Gastrocnemius medialis (tissue), 4 donors: ENCODE measurements around the gene GABPA. TPM values are rescaled to one million over a fixed set of nuclear protein-coding genes. Genes with fewer than 3 reads are reported as not detected.

Experiments used
- ATAC-seq, 2 donors: fragments of 150-250 bp; one replicate each; pipeline ENCODE4 v1.9.1; 2016
- DNase-seq, 2 donors: peaks; one replicate each; pipeline ENCODE4 v3.0.0-alpha.2; 2019
- H3K27ac ChIP-seq, 4 donors: fragments of 200-600 bp; sonication (generic); 1 replicate in 1 of 4; 2 replicates in 3 of 4; pipeline ENCODE4 v1.5.1; 2016 to 2018; ENCODE audit warnings: mild to moderate bottlenecking in 2 of 4, moderate library complexity in 1 of 4
- H3K27me3 ChIP-seq, 3 donors: fragments of 200-600 bp; sonication (generic) in 2 of 3; 1 replicate in 1 of 3; 2 replicates in 2 of 3; pipeline versions ENCODE4 v1.5.1 to v1.6.0; 2016 to 2019; ENCODE audit warnings: mild to moderate bottlenecking in 1 of 3, moderate library complexity in 1 of 3
- H3K36me3 ChIP-seq, 2 donors: fragments of 200-600 bp; sonication (generic) in 1 of 2; one replicate each; pipeline ENCODE4 v1.5.1; 2017 to 2018
- H3K4me1 ChIP-seq, 2 donors: fragments of 200-600 bp; sonication (generic) in 1 of 2; one replicate each; pipeline ENCODE4 v1.5.1; 2016 to 2017; ENCODE audit warnings: mild to moderate bottlenecking in 2 of 2
- H3K4me3 ChIP-seq, 4 donors: fragments of 200-600 bp; sonication (generic) in 3 of 4; 1 replicate in 1 of 4; 2 replicates in 3 of 4; pipeline ENCODE4 v1.5.1; 2016 to 2019; ENCODE audit warnings: mild to moderate bottlenecking in 2 of 4
- H3K9me3 ChIP-seq, 3 donors: fragments of 200-600 bp; sonication (generic) in 2 of 3; 1 replicate in 1 of 3; 2 replicates in 2 of 3; pipeline ENCODE4 v1.5.1; 2016 to 2019
- POLR2A ChIP-seq, 2 donors: fragments of 450-650 bp; IDR thresholded peaks; one replicate each; pipeline ENCODE4 v1.6.1; 2017; ENCODE audit warnings: antibody characterized with exemption in 2 of 2, mild to moderate bottlenecking in 2 of 2, moderate library complexity in 2 of 2
- in situ Hi-C, 4 donors: fragments of 200-750 bp; cut with MboI; loops; one replicate each; pipeline versions ENCODE4 v1.15.0 to v1.8.0; 2017; ENCODE audit warnings: low sequenced_read_pairs in 4 of 4
- intact Hi-C: fragments of 100-400 bp; cut with DNase I; formaldehyde crosslinking; loops from one replicate; pipeline ENCODE4 v1.15.1; 2023; ENCODE audit warnings: low total_unique reads
- total RNA-seq, 4 donors: library from RNA; depleted of rRNA; stranded (reverse); fragments of >200 nt; gene quantifications; one replicate each; pipeline versions ENCODE4 v1.1.0 to v1.2.3, GENCODE V29; 2016
- TF ChIP-seq, protein P1 (sequence below), 5 experiments: fragments of 450-650 bp in 3 of 5; fragments of 200-600 bp in 2 of 5; sonication (generic) in 2 of 5; IDR thresholded peaks in 4 of 5; conservative IDR thresholded peaks in 1 of 5; 1 replicate in 4 of 5; 2 replicates in 1 of 5; pipeline ENCODE4 v1.5.1; 2016 to 2019; ENCODE audit warnings: antibody characterized with exemption in 5 of 5, mild to moderate bottlenecking in 3 of 5, moderate library complexity in 3 of 5

Gene GABPA
- total RNA-seq, 4 donors from 2014 or later: 10.6 to 26.2 (median 15.5) TPM

DNA sequence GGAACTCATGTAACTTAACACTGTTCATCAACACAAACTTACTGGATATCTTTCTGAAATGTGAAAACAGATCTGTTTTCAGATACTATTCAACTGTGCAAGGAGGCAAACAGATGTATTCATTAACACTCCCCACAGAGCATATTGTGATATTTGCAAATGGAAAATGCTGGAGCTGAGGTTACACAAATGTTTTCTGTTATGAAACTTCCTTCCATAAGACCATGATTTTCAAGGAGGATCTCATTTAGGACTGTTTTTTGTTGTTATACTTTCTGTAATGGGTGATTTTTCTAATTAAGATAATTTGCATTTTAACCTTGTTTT lies 56.1 kb downstream of the GABPA start:
- Histone ChIP-seq H3K27me3 (peaks cover 0 to 3% (median 0%) of the 10 kb centered on the region in 3 donors), H3K4me1 (peaks cover 0 to 8% of the 10 kb centered on the region in 2 donors), H3K27ac (no peak overlapping the region), H3K36me3 (no peaks in the 10 kb centered on the region), H3K9me3 (no peaks in the 10 kb centered on the region), H3K4me3 (peak overlapping the region in 3 of 4 donors; percentile 1 to 41 (median 41))
- DNase-seq (no peak), ATAC-seq (no peak)
- in situ Hi-C loops (no loop called here), intact Hi-C loops (no loop called here)
- TF ChIP-seq, protein P1, sequence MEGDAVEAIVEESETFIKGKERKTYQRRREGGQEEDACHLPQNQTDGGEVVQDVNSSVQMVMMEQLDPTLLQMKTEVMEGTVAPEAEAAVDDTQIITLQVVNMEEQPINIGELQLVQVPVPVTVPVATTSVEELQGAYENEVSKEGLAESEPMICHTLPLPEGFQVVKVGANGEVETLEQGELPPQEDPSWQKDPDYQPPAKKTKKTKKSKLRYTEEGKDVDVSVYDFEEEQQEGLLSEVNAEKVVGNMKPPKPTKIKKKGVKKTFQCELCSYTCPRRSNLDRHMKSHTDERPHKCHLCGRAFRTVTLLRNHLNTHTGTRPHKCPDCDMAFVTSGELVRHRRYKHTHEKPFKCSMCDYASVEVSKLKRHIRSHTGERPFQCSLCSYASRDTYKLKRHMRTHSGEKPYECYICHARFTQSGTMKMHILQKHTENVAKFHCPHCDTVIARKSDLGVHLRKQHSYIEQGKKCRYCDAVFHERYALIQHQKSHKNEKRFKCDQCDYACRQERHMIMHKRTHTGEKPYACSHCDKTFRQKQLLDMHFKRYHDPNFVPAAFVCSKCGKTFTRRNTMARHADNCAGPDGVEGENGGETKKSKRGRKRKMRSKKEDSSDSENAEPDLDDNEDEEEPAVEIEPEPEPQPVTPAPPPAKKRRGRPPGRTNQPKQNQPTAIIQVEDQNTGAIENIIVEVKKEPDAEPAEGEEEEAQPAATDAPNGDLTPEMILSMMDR (IDR thresholded peaks at IDR 0.05 in 4 of 5, conservative IDR thresholded peaks at IDR 0.05 in 1 of 5): no peak
- no peak for TF ChIP-seq POLR2A (IDR thresholded peaks at IDR 0.05)

DNA sequence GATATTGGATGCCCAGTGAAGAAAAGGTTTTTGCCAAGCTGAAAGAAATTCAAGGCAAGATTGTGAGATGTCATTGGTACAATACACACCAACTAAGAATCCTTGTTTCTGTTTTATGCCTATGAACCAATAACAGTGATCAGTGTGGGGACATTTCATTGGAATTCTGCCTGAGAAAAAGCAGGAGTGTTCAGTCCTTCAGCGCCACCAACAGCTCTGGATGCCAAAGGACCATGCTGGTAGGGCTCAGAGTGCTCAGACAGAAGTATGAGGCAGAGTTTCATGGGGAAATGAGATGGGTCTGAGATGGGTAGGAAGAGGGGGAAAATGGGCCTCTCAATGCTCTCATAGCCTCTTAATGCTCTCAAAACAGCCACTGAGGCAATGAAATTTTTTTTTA lies 56.5 kb downstream of the GABPA start:
- peaks cover 0 to 3% (median 0%) of the 10 kb centered on the region in 3 donors for H3K27me3 ChIP-seq
- intact Hi-C loops: no loop called here
- H3K9me3 ChIP-seq: no peaks in the 10 kb centered on the region
- TF ChIP-seq, protein P1 (IDR thresholded peaks at IDR 0.05 in 4 of 5, conservative IDR thresholded peaks at IDR 0.05 in 1 of 5): no peak
- TF ChIP-seq POLR2A (IDR thresholded peaks at IDR 0.05): no peak
- no peak overlapping the region for H3K4me3 ChIP-seq
- H3K36me3 ChIP-seq: no peaks in the 10 kb centered on the region
- in situ Hi-C loops: no loop called here
- ATAC-seq (no peak), DNase-seq (no peak)
- H3K4me1 ChIP-seq: peaks cover 0 to 8% of the 10 kb centered on the region in 2 donors
- H3K27ac ChIP-seq: no peak overlapping the region

DNA sequence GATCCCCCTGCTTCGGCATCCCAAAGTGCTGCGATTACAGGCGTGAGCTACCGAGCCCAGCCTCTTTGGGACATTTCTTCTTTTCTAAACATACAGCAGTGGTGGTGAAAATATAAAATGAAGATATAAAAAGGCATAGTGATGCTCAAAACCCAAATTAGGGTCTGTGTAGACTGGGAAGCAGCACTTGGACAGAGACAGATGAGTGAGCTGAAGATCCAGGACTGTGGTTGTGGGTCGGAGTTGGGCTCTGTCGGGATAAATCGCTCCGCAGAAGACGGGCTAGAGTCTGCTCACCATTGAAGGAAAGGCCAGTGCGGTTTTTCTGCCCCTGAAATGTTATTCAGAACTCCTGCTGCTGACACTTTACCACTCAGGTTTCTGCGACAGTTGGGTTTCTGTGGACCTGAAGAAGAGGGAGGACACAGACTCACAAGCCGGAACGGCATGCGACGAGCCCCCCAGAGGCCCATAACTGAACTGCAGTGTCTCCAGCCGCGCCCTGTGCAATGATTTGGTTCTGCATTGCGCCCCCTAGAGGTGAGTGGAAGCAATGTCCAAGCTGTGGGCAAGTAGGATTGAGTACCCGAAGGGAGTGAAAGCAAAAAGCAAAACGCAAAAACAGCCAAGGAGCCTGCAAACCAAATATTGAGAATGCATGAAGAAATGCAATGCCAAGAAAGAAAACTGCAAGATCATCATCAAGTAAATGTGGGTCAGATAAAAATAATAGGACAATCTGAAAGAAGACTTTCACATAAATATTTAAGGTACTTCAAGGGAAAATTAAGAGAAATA lies 66.6 kb downstream of the GABPA start:
- no peak overlapping the region for H3K27ac ChIP-seq
- DNase-seq: peak; percentile 24 to 48
- H3K9me3 ChIP-seq: no peaks in the 10 kb centered on the region
- intact Hi-C loops: loop anchor here (5.0 kb wide), 1 partner anchor 194 kb away; the partner anchor contains the start of gene MRPL39
- H3K36me3 ChIP-seq: no peaks in the 10 kb centered on the region
- H3K4me1 ChIP-seq: no peaks in the 10 kb centered on the region
- H3K4me3 ChIP-seq: no peak overlapping the region
- H3K27me3 ChIP-seq: no peaks in the 10 kb centered on the region
- ATAC-seq: peak in 1 of 2 donors; percentile 64
- no peak for TF ChIP-seq POLR2A (IDR thresholded peaks at IDR 0.05)
- TF ChIP-seq, protein P1 (IDR thresholded peaks at IDR 0.05 in 4 of 5, conservative IDR thresholded peaks at IDR 0.05 in 1 of 5): peak; percentile 63 to 83 (median 74)
- in situ Hi-C loops: no loop called here

DNA sequence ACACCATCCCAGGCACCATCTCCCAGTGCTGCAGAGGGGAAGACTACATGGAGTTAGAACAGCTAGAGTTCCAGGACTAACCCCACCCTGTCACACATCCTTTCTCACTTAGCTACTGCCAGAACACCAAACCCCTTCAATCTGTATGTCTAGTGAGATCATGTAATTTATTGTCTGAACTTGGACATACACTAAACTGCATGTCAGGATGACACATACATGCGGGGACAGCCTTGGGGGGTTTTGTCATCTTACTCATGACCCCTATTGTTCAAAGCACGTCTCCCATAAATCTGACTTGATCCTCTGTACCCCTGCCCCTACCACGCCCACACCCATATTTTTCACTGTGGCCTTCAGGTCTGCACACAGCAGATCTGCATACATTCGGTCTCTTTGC lies 71.3 kb downstream of the GABPA start:
- H3K27ac ChIP-seq: no peak overlapping the region
- intact Hi-C loops: no loop called here
- no peak for TF ChIP-seq POLR2A (IDR thresholded peaks at IDR 0.05)
- TF ChIP-seq, protein P1 (IDR thresholded peaks at IDR 0.05 in 4 of 5, conservative IDR thresholded peaks at IDR 0.05 in 1 of 5): no peak
- no peak overlapping the region for H3K4me3 ChIP-seq
- H3K9me3 ChIP-seq: no peaks in the 10 kb centered on the region
- ATAC-seq (no peak), DNase-seq (no peak)
- no peaks in the 10 kb centered on the region for H3K4me1 ChIP-seq
- no peaks in the 10 kb centered on the region for H3K27me3 ChIP-seq
- in situ Hi-C loops: no loop called here
- no peaks in the 10 kb centered on the region for H3K36me3 ChIP-seq
